Urinary bladder (tissue), 4 donors: ENCODE data around the gene HADHA. TPM values are rescaled to one million over a fixed set of nuclear protein-coding genes. Genes with fewer than 3 reads are reported as not detected.
"Not testable (repeated sequence)": the region's sequence is repeated elsewhere in the genome, so short reads cannot be mapped to it uniquely, and the experiment has no call there.

Experiments used
- DNase-seq: peaks from one replicate; pipeline ENCODE4 v3.0.0-alpha.2; 2015; ENCODE audit errors: extremely low spot score
- H3K27ac ChIP-seq: one replicate; pipeline ENCODE4 v1.5.1; 2013; ENCODE audit warnings: low read depth, mild to moderate bottlenecking, moderate library complexity
- H3K36me3 ChIP-seq: one replicate; pipeline ENCODE4 v1.6.1; 2013; ENCODE audit warnings: mild to moderate bottlenecking, moderate library complexity; ENCODE audit not compliant: insufficient read depth
- H3K4me1 ChIP-seq: one replicate; pipeline ENCODE4 v1.6.1; 2013; ENCODE audit warnings: mild to moderate bottlenecking, moderate library complexity; ENCODE audit not compliant: insufficient read depth
- H3K4me3 ChIP-seq: one replicate; pipeline ENCODE4 v1.5.1; 2013; ENCODE audit warnings: low read depth, low read length
- WGBS: extraction: QIAGEN DNeasy Blood & Tissue Kit; methylation state at CpG from one replicate; pipeline ENCODE4 v1.1.7; 2013; 5-methylcytosine and 5-hydroxymethylcytosine counted together
- polyA plus RNA-seq: library from polyadenylated mRNA; stranded (reverse); fragments of 200-250 nt; gene quantifications from one replicate; pipeline ENCODE4 v1.2.3, GENCODE V29; 2013
- total RNA-seq: library from RNA; depleted of rRNA; stranded (reverse); fragments of >200 nt; gene quantifications from one replicate; pipeline ENCODE4 v1.2.3, GENCODE V29; 2014
- donor health status: healthy with polysubstance abuse.
- donor health status: healthy.

The HADHA gene
- total and polyA plus RNA-seq, 2 donors: 107 to 122 TPM

- not testable (repeated sequence) for DNase-seq, H3K36me3 ChIP-seq
Measured at GRCh38 chr2:26268670-26269385, 24.4 kb upstream of the HADHA start.

GRCh38 chr2:26268213-26268612 is 23.8 kb upstream of the HADHA start:
- WGBS: 94% methylated on average over 4 of the region's 4 CpGs
- H3K36me3 ChIP-seq: peaks cover 2% of the 10 kb centered on the region
- DNase-seq: no peak

More at GRCh38 chr2:26268670-26269385, 24.4 kb upstream of the HADHA start:
- H3K4me3 ChIP-seq, H3K27ac ChIP-seq, H3K4me1 ChIP-seq: not testable (repeated sequence)
- WGBS: 93% methylated on average over 12 of the region's 12 CpGs

GRCh38 chr2:26258836-26259235 is 14.4 kb upstream of the HADHA start:
- DNase-seq, H3K36me3 ChIP-seq, H3K4me1 ChIP-seq, H3K4me3 ChIP-seq, H3K27ac ChIP-seq: not testable (repeated sequence)
- 92% methylated on average over 8 of the region's 8 CpGs for WGBS

More at GRCh38 chr2:26268213-26268612, 23.8 kb upstream of the HADHA start:
- Histone ChIP-seq H3K4me3 (no peak overlapping the region), H3K4me1 (no peaks in the 10 kb centered on the region), H3K27ac (no peak overlapping the region)

- WGBS: 62% methylated on average over 3 of the region's 3 CpGs
- Histone ChIP-seq H3K36me3 (no peaks in the 10 kb centered on the region), H3K4me3 (no peak overlapping the region), H3K4me1 (no peaks in the 10 kb centered on the region), H3K27ac (peak overlapping the region; percentile 18)
- no peak for DNase-seq
Measured at GRCh38 chr2:26255759-26256384, 11.4 kb upstream of the HADHA start.

- H3K27ac ChIP-seq: no peak overlapping the region
Measured at GRCh38 chr2:26251893-26252292, 7.5 kb upstream of the HADHA start.

GRCh38 chr2:26249625-26250024 is 5.2 kb upstream of the HADHA start:
- Histone ChIP-seq H3K36me3 (no peaks in the 10 kb centered on the region), H3K4me3 (no peak overlapping the region), H3K27ac (no peak overlapping the region), H3K4me1 (peaks cover 2% of the 10 kb centered on the region)
- DNase-seq: no peak
- 89% methylated on average over 2 of the region's 2 CpGs for WGBS

More at GRCh38 chr2:26251893-26252292, 7.5 kb upstream of the HADHA start:
- no peak for DNase-seq
- Histone ChIP-seq H3K4me3 (no peak overlapping the region), H3K4me1 (no peaks in the 10 kb centered on the region), H3K36me3 (no peaks in the 10 kb centered on the region)
- 34% methylated on average over 3 of the region's 3 CpGs for WGBS

- no peak for DNase-seq
- Histone ChIP-seq H3K27ac (no peak overlapping the region), H3K4me3 (no peak overlapping the region), H3K36me3 (no peaks in the 10 kb centered on the region), H3K4me1 (peaks cover 2% of the 10 kb centered on the region)
- 84% methylated on average over 9 of the region's 9 CpGs for WGBS
Measured at GRCh38 chr2:26246818-26247217, 2.4 kb upstream of the HADHA start.

- no peak for DNase-seq
- no peaks in the 10 kb centered on the region for H3K36me3 ChIP-seq
- H3K4me1 ChIP-seq: peaks cover 2% of the 10 kb centered on the region
- WGBS: 23% methylated on average over 3 of the region's 3 CpGs
- H3K4me3 ChIP-seq: peak overlapping the region; percentile 86
- no peak overlapping the region for H3K27ac ChIP-seq
Measured at GRCh38 chr2:26245810-26246209, 1.4 kb upstream of the HADHA start.

- DNase-seq: peak; percentile 11
- Histone ChIP-seq H3K4me3 (peak overlapping the region; percentile 86), H3K4me1 (peaks cover 2% of the 10 kb centered on the region), H3K36me3 (no peaks in the 10 kb centered on the region), H3K27ac (peak overlapping the region; percentile 99)
- under 1% methylated on average over 21 of the region's 21 CpGs for WGBS
Measured at GRCh38 chr2:26245231-26245732, 850 bp upstream of the HADHA start.

GRCh38 chr2:26243470-26244308 is 743 bp downstream of the HADHA start:
- Histone ChIP-seq H3K4me1 (peaks cover 2% of the 10 kb centered on the region), H3K36me3 (no peaks in the 10 kb centered on the region), H3K4me3 (peak overlapping the region; percentile 86), H3K27ac (peak overlapping the region; percentile 99)
- WGBS: under 1% methylated on average over 22 of the region's 22 CpGs
- peak; percentile 11 for DNase-seq

GRCh38 chr2:26241928-26242436 is 2.5 kb downstream of the HADHA start:
- H3K4me3 ChIP-seq: no peak overlapping the region
- 76% methylated on average over 6 of the region's 6 CpGs for WGBS
- no peak for DNase-seq
- no peak overlapping the region for H3K27ac ChIP-seq
- H3K4me1 ChIP-seq: peaks cover 2% of the 10 kb centered on the region
- H3K36me3 ChIP-seq: no peaks in the 10 kb centered on the region

GRCh38 chr2:26238311-26238958 is 6.0 kb downstream of the HADHA start:
- 84% methylated on average over 4 of the region's 4 CpGs for WGBS

GRCh38 chr2:26237868-26238267 is 6.6 kb downstream of the HADHA start:
- no peak overlapping the region for H3K27ac ChIP-seq
- WGBS: 87% methylated on average over 1 of the region's 1 CpG
- DNase-seq: no peak
- H3K36me3 ChIP-seq: peaks cover 3% of the 10 kb centered on the region
- H3K4me3 ChIP-seq: no peak overlapping the region
- H3K4me1 ChIP-seq: no peaks in the 10 kb centered on the region

More at GRCh38 chr2:26238311-26238958, 6.0 kb downstream of the HADHA start:
- Histone ChIP-seq H3K27ac (no peak overlapping the region), H3K4me3 (no peak overlapping the region), H3K36me3 (peaks cover 3% of the 10 kb centered on the region), H3K4me1 (no peaks in the 10 kb centered on the region)
- no peak for DNase-seq
